IPS-20b (cell line): Measurements from ENCODE around the gene PIP5K1C.

Experiments used
- H3K27ac ChIP-seq: one replicate; pipeline ENCODE4 v1.5.1; 2013; ENCODE audit warnings: low read length
- H3K27me3 ChIP-seq: 2 replicates; pipeline ENCODE4 v1.6.1; 2013; ENCODE audit warnings: mild to moderate bottlenecking, low read length, inconsistent platforms; ENCODE audit not compliant: insufficient read depth
- H3K36me3 ChIP-seq: 2 replicates; pipeline ENCODE4 v1.6.1; 2013; ENCODE audit warnings: low read depth, mild to moderate bottlenecking, inconsistent platforms, low read length, moderate library complexity; ENCODE audit not compliant: insufficient read depth
- H3K4me1 ChIP-seq: 2 replicates; pipeline ENCODE4 v1.6.1; 2013; ENCODE audit warnings: mild to moderate bottlenecking, control low read depth, inconsistent platforms, low read length, moderate library complexity; ENCODE audit not compliant: insufficient read depth
- H3K4me3 ChIP-seq: 2 replicates; pipeline ENCODE4 v1.5.1; 2013; ENCODE audit warnings: mild to moderate bottlenecking, low read length, inconsistent platforms
- H3K9ac ChIP-seq: 2 replicates; pipeline ENCODE4 v1.6.1; 2013; ENCODE audit warnings: low read depth, mild to moderate bottlenecking, inconsistent platforms, low read length, moderate library complexity
- H3K9me3 ChIP-seq: 2 replicates; pipeline ENCODE4 v1.6.1; 2013; ENCODE audit warnings: mild to moderate bottlenecking, low read depth, low read length, inconsistent platforms; ENCODE audit not compliant: insufficient read depth

Gene PIP5K1C

GRCh38 chr19:3733549-3734309, 33.5 kb upstream of the PIP5K1C start:
- Histone ChIP-seq H3K4me1 (no peaks in the 10 kb centered on the region), H3K9ac (no peak overlapping the region), H3K27ac (no peak overlapping the region)

GRCh38 chr19:3732108-3732507, 31.8 kb upstream of the PIP5K1C start:
- Histone ChIP-seq H3K36me3 (no peaks in the 10 kb centered on the region), H3K9me3 (no peaks in the 10 kb centered on the region), H3K27ac (no peak overlapping the region), H3K9ac (no peak overlapping the region), H3K4me1 (no peaks in the 10 kb centered on the region), H3K27me3 (no peaks in the 10 kb centered on the region), H3K4me3 (no peak overlapping the region)

More at GRCh38 chr19:3733549-3734309, 33.5 kb upstream of the PIP5K1C start:
- Histone ChIP-seq H3K4me3 (no peak overlapping the region), H3K27me3 (no peaks in the 10 kb centered on the region), H3K9me3 (no peaks in the 10 kb centered on the region), H3K36me3 (no peaks in the 10 kb centered on the region; the same call in 1 of the 2 replicates)

- Histone ChIP-seq H3K4me3 (no peak overlapping the region), H3K9ac (no peak overlapping the region), H3K27me3 (no peaks in the 10 kb centered on the region), H3K9me3 (no peaks in the 10 kb centered on the region), H3K27ac (no peak overlapping the region), H3K36me3 (no peaks in the 10 kb centered on the region), H3K4me1 (no peaks in the 10 kb centered on the region; the same call in 1 of the 2 replicates)
Measured at GRCh38 chr19:3730457-3730958, 30.2 kb upstream of the PIP5K1C start.

GRCh38 chr19:3725640-3726310, 25.5 kb upstream of the PIP5K1C start:
- no peaks in the 10 kb centered on the region; the same call in 1 of the 2 replicates for H3K4me1 ChIP-seq
- no peak overlapping the region for H3K9ac ChIP-seq
- no peak overlapping the region for H3K4me3 ChIP-seq
- H3K36me3 ChIP-seq, result no peaks in the 10 kb centered on the region
- peaks cover 8% of the 10 kb centered on the region for H3K27me3 ChIP-seq
- no peak overlapping the region for H3K27ac ChIP-seq
- no peaks in the 10 kb centered on the region for H3K9me3 ChIP-seq

- H3K9me3 ChIP-seq, result no peaks in the 10 kb centered on the region
- H3K4me1 ChIP-seq, result no peaks in the 10 kb centered on the region; the same call in 1 of the 2 replicates
- H3K9ac ChIP-seq, result no peak overlapping the region
- no peak overlapping the region for H3K4me3 ChIP-seq
- peaks cover 8% of the 10 kb centered on the region for H3K27me3 ChIP-seq
- H3K27ac ChIP-seq, result no peak overlapping the region
- no peaks in the 10 kb centered on the region for H3K36me3 ChIP-seq
Measured at GRCh38 chr19:3725121-3725520, 24.9 kb upstream of the PIP5K1C start.

GRCh38 chr19:3723883-3724282, 23.6 kb upstream of the PIP5K1C start:
- Histone ChIP-seq H3K4me3 (no peak overlapping the region), H3K27ac (no peak overlapping the region), H3K9me3 (no peaks in the 10 kb centered on the region), H3K27me3 (peaks cover 8% of the 10 kb centered on the region), H3K36me3 (no peaks in the 10 kb centered on the region), H3K4me1 (no peaks in the 10 kb centered on the region; the same call in 1 of the 2 replicates), H3K9ac (no peak overlapping the region)

- Histone ChIP-seq H3K36me3 (no peaks in the 10 kb centered on the region), H3K9me3 (no peaks in the 10 kb centered on the region), H3K9ac (no peak overlapping the region), H3K4me1 (no peaks in the 10 kb centered on the region; the same call in 1 of the 2 replicates), H3K27ac (no peak overlapping the region), H3K27me3 (peaks cover 8% of the 10 kb centered on the region), H3K4me3 (peak overlapping the region; percentile 78; the same call in 1 of the 2 replicates)
Measured at GRCh38 chr19:3723110-3723488, 22.8 kb upstream of the PIP5K1C start.

GRCh38 chr19:3722443-3723109, 22.3 kb upstream of the PIP5K1C start:
- no peak overlapping the region for H3K27ac ChIP-seq
- peak overlapping the region; percentile 78 for H3K4me3 ChIP-seq
- H3K9me3 ChIP-seq, result no peaks in the 10 kb centered on the region
- H3K9ac ChIP-seq, result no peak overlapping the region; the same call in 1 of the 2 replicates
- no peaks in the 10 kb centered on the region; the same call in 1 of the 2 replicates for H3K4me1 ChIP-seq
- peaks cover 8% of the 10 kb centered on the region for H3K27me3 ChIP-seq
- no peaks in the 10 kb centered on the region for H3K36me3 ChIP-seq

- Histone ChIP-seq H3K36me3 (no peaks in the 10 kb centered on the region), H3K9ac (no peak overlapping the region; the same call in 1 of the 2 replicates), H3K27me3 (peaks cover 8% of the 10 kb centered on the region), H3K4me1 (no peaks in the 10 kb centered on the region; the same call in 1 of the 2 replicates), H3K27ac (no peak overlapping the region), H3K4me3 (peak overlapping the region; percentile 78), H3K9me3 (no peaks in the 10 kb centered on the region)
Measured at GRCh38 chr19:3721887-3722442, 21.7 kb upstream of the PIP5K1C start.

GRCh38 chr19:3721131-3721886, 21.0 kb upstream of the PIP5K1C start:
- Histone ChIP-seq H3K36me3 (no peaks in the 10 kb centered on the region), H3K9me3 (no peaks in the 10 kb centered on the region), H3K4me3 (peak overlapping the region; percentile 78), H3K4me1 (no peaks in the 10 kb centered on the region; the same call in 1 of the 2 replicates), H3K9ac (no peak overlapping the region; the same call in 1 of the 2 replicates), H3K27ac (no peak overlapping the region), H3K27me3 (peaks cover 8% of the 10 kb centered on the region)
